Breast epithelium (tissue), 4 donors: Measurements from ENCODE around the gene RAD23B. TPM values are rescaled to one million over a fixed set of nuclear protein-coding genes. Genes with fewer than 3 reads are reported as not detected.
"Not testable (repeated sequence)": the region's sequence is repeated elsewhere in the genome, so short reads cannot be mapped to it uniquely, and the experiment has no call there.

Source experiments
- DNase-seq, 2 donors: peaks; one replicate each; pipeline ENCODE4 v3.0.0-alpha.2; 2019; ENCODE audit warnings: low spot score in 2 of 2
- H3K27ac ChIP-seq, 2 donors: fragments of 200-600 bp; sonication (generic) in 1 of 2; one replicate each; pipeline ENCODE4 v1.5.1; 2016 to 2019; ENCODE audit warnings: mild to moderate bottlenecking in 1 of 2
- H3K27me3 ChIP-seq, 2 donors: fragments of 200-600 bp; sonication (generic) in 1 of 2; one replicate each; pipeline versions ENCODE4 v1.5.1 to v1.6.0; 2017 to 2019; ENCODE audit warnings: control low read depth in 1 of 2, mild to moderate bottlenecking in 1 of 2
- H3K36me3 ChIP-seq: fragments of 200-600 bp; one replicate; pipeline ENCODE4 v1.5.1; 2019
- H3K4me1 ChIP-seq, 2 donors: fragments of 200-600 bp; sonication (generic); one replicate each; pipeline ENCODE4 v1.5.1; 2016 to 2019; ENCODE audit warnings: control low read depth in 1 of 2
- H3K4me3 ChIP-seq, 3 donors: fragments of 200-600 bp; sonication (generic); 1 replicate in 2 of 3; 2 replicates in 1 of 3; pipeline ENCODE4 v1.5.1; 2016 to 2019; ENCODE audit warnings: mild to moderate bottlenecking in 3 of 3, moderate library complexity in 2 of 3
- H3K9me3 ChIP-seq, 2 donors: fragments of 200-600 bp; sonication (generic) in 1 of 2; one replicate each; pipeline ENCODE4 v1.5.1; 2016 to 2019; ENCODE audit warnings: control low read depth in 1 of 2
- CTCF ChIP-seq, 3 donors: fragments of 450-650 bp; IDR thresholded peaks; one replicate each; pipeline ENCODE4 v1.5.1; 2016 to 2017; ENCODE audit warnings: antibody characterized with exemption in 3 of 3, mild to moderate bottlenecking in 3 of 3, moderate library complexity in 3 of 3
- POLR2A ChIP-seq: fragments of 450-650 bp; IDR thresholded peaks from one replicate; pipeline ENCODE4 v1.6.1; 2016; ENCODE audit warnings: antibody characterized with exemption, mild to moderate bottlenecking, moderate library complexity
- POLR2AphosphoS5 ChIP-seq, 3 donors: sonication (generic); formaldehyde crosslinking; IDR thresholded peaks; one replicate each; pipeline ENCODE4 v1.6.1; 2017; ENCODE audit warnings: antibody characterized with exemption in 3 of 3
- intact Hi-C: fragments of 100-400 bp; cut with DNase I; formaldehyde crosslinking; loops from one replicate; pipeline ENCODE4 v1.15.1; 2023; ENCODE audit warnings: low total_unique reads
- total RNA-seq, 3 donors: library from RNA; depleted of rRNA; stranded (reverse); fragments of >200 nt; gene quantifications; one replicate each; pipeline ENCODE4 v1.1.0, GENCODE V29; 2016

Gene RAD23B
- total RNA-seq, 3 donors from 2014 or later = 63.6 to 70.2 (median 68.1) TPM

DNA sequence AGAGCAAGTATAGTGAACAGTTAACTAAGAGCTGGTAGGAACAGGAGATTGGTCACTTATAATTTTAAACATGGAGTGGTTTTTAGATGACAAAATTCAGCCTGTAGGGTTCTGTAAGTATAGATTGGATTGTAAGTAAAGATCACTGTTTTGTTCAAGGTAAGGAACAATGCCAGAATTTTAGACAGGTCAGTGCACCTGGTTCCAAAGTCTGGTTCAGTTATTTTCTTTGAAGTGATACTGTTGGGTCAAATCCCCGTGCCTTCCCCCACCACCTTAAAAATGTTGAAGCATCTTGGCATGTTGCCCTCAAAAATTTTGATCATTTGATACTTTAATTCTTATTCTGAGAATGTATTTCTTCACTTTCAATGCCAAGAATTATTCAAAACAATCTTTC, 12.9 kb downstream of the RAD23B start:
- no peak overlapping the region for H3K4me3 ChIP-seq
- no peaks in the 10 kb centered on the region for H3K36me3 ChIP-seq
- H3K4me1 ChIP-seq = no peaks in the 10 kb centered on the region
- TF ChIP-seq CTCF (IDR thresholded peaks at IDR 0.05) (no peak), POLR2A (no peak), POLR2AphosphoS5 (IDR thresholded peaks at IDR 0.05) (no peak)
- peak overlapping the region in 1 of 2 donors; percentile 3 for H3K27ac ChIP-seq
- DNase-seq = no peak
- no peaks in the 10 kb centered on the region for H3K9me3 ChIP-seq
- intact Hi-C loops = no loop called here
- H3K27me3 ChIP-seq = no peaks in the 10 kb centered on the region

GRCh38 chr9:107296592-107296991, 13.5 kb downstream of the RAD23B start:
- intact Hi-C loops, H3K36me3 ChIP-seq, H3K9me3 ChIP-seq, H3K4me1 ChIP-seq, DNase-seq, H3K4me3 ChIP-seq, H3K27me3 ChIP-seq, H3K27ac ChIP-seq: not testable (repeated sequence)

DNA sequence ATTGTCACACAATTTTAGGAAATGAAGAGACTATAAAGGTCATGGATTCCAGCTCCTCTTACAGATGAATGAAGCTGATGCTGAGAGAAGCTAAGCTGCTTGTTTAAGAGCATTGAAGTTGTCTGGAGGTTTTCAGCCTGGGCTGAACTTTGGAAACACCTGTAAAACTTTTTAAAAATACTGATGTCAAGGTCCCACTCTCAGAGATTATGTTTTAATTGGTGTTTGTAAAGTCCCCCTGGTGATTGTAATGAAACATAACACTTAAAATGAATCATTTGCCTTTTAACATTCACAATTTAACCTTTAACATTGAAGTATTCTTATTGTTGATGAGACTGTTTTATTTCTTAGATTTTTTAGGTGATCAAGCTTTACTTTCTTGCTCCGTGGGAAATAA, 16.4 kb downstream of the RAD23B start:
- Histone ChIP-seq H3K4me1 (no peaks in the 10 kb centered on the region), H3K36me3 (no peaks in the 10 kb centered on the region), H3K4me3 (no peak overlapping the region), H3K9me3 (no peaks in the 10 kb centered on the region), H3K27me3 (no peaks in the 10 kb centered on the region), H3K27ac (no peak overlapping the region)
- TF ChIP-seq POLR2A = no peak
- TF ChIP-seq POLR2AphosphoS5 (IDR thresholded peaks at IDR 0.05) = no peak
- TF ChIP-seq CTCF (IDR thresholded peaks at IDR 0.05) = no peak
- DNase-seq = no peak
- intact Hi-C loops = no loop called here

GRCh38 chr9:107306308-107306707, 23.2 kb downstream of the RAD23B start:
- H3K36me3 ChIP-seq = peaks cover 14% of the 10 kb centered on the region
- H3K27ac ChIP-seq = no peak overlapping the region
- no peaks in the 10 kb centered on the region for H3K4me1 ChIP-seq
- H3K9me3 ChIP-seq = no peaks in the 10 kb centered on the region
- DNase-seq = no peak
- no peak overlapping the region for H3K4me3 ChIP-seq
- no peaks in the 10 kb centered on the region for H3K27me3 ChIP-seq
- intact Hi-C loops = loop anchor here (10.0 kb wide), 1 partner anchor 1212 kb away; no protein-coding TSS in a partner anchor
- TF ChIP-seq POLR2AphosphoS5 (IDR thresholded peaks at IDR 0.05) (no peak), CTCF (IDR thresholded peaks at IDR 0.05) (no peak)

GRCh38 chr9:107307331-107307730, 24.3 kb downstream of the RAD23B start:
- no peak overlapping the region for H3K4me3 ChIP-seq
- TF ChIP-seq CTCF (IDR thresholded peaks at IDR 0.05) = no peak
- no peak for TF ChIP-seq POLR2A
- TF ChIP-seq POLR2AphosphoS5 (IDR thresholded peaks at IDR 0.05) = no peak
- H3K27ac ChIP-seq = no peak overlapping the region
- peaks cover 14% of the 10 kb centered on the region for H3K36me3 ChIP-seq
- H3K27me3 ChIP-seq = no peaks in the 10 kb centered on the region
- no peak for DNase-seq
- intact Hi-C loops = loop anchor here (10.0 kb wide), 1 partner anchor 1213 kb away; no protein-coding TSS in a partner anchor
- no peaks in the 10 kb centered on the region for H3K9me3 ChIP-seq
- H3K4me1 ChIP-seq = no peaks in the 10 kb centered on the region

DNA sequence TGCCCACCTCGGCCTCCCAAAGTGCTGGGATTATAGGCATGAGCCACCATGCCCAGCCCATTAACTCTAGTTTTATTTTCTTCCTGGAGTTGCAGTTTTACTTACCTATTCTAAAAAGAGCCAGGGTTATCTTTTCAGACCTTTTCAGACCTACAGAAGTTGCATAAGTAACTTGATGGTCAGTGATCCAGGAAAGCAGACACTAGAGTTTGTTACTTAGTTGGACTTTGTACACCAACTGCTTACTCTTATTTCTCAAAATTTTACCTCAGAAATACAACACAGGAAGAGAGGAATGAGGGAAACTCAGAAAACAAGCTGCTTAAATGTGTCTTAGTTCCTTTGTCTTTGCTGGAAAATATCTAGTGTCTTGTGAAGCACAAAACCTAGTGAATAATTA, 25.4 kb downstream of the RAD23B start:
- Histone ChIP-seq H3K36me3 (peaks cover 14% of the 10 kb centered on the region), H3K27ac (no peak overlapping the region), H3K4me3 (no peak overlapping the region), H3K27me3 (no peaks in the 10 kb centered on the region), H3K9me3 (no peaks in the 10 kb centered on the region), H3K4me1 (no peaks in the 10 kb centered on the region)
- intact Hi-C loops = loop anchor here (10.0 kb wide), 1 partner anchor 1214 kb away; no protein-coding TSS in a partner anchor
- no peak for DNase-seq
- no peak for TF ChIP-seq POLR2A
- TF ChIP-seq CTCF (IDR thresholded peaks at IDR 0.05) = no peak
- TF ChIP-seq POLR2AphosphoS5 (IDR thresholded peaks at IDR 0.05) = no peak
